ENCODE results near the gene GUCY1A2. TPM values are rescaled to one million over a fixed set of nuclear protein-coding genes. Genes with fewer than 3 reads are reported as not detected.
"Not testable (repeated sequence)": the region's sequence is repeated elsewhere in the genome, so short reads cannot be mapped to it uniquely, and the experiment has no call there.

Gene GUCY1A2
- total and polyA plus RNA-seq, 11 donors: 0.93 to 14.1 (median 10.1) TPM

GRCh38 chr11:106828576-106828975, 189.7 kb downstream of the GUCY1A2 start:
- WGBS, 4 donors: 69 to 78% (median 73%) methylated on average over 3 of the region's 3 CpGs
- intact Hi-C loops (cut with DNase I): no loop called here
- ATAC-seq: no peak
- peaks cover 0 to 10% (median 0%) of the 10 kb centered on the region in 12 donors for H3K9me3 ChIP-seq
- H3K36me3 ChIP-seq: no peaks in the 10 kb centered on the region
- H3K27me3 ChIP-seq: no peaks in the 10 kb centered on the region
- TF ChIP-seq CTCF (IDR thresholded peaks at IDR 0.05) (no peak), POLR2A (IDR thresholded peaks at IDR 0.05) (no peak)
- no peak for DNase-seq
- H3K27ac ChIP-seq: no peak overlapping the region
- no peaks in the 10 kb centered on the region for H3K4me1 ChIP-seq
- H3K4me3 ChIP-seq: no peak overlapping the region

GRCh38 chr11:106827687-106828086, 190.6 kb downstream of the GUCY1A2 start:
- TF ChIP-seq CTCF (IDR thresholded peaks at IDR 0.05): no peak
- TF ChIP-seq POLR2A (IDR thresholded peaks at IDR 0.05): no peak
- ATAC-seq: no peak

DNA sequence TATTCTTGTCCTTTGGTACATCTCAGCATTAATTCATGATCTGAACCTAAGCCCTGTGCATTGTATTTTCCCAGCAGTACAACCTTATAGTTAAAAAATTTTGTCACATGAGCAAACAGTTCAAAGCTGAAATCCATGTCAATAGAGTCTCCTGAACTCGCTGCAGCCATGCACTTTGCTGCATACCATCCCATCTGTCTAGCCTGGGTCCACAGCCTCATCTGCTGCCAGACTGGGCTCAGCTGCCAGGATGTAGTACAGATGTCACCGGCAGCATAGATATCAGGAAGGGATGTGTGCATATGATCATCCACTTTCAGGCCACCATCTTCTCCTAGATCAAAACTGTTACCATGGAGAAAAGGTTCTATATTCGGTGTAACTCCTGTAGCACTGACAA, 191.7 kb downstream of the GUCY1A2 start:
- H3K27me3 ChIP-seq; ATAC-seq; intact Hi-C loops (cut with DNase I); H3K4me3 ChIP-seq; H3K36me3 ChIP-seq; DNase-seq; H3K27ac ChIP-seq; H3K4me1 ChIP-seq; H3K9me3 ChIP-seq: not testable (repeated sequence)
- whole genome bisulfite sequencing, 4 donors: 86 to 90% (median 88%) methylated on average over 3 of the region's 3 CpGs

More at GRCh38 chr11:106827687-106828086, 190.6 kb downstream of the GUCY1A2 start:
- DNase-seq: peak in 2 of 5 donors; percentile 15 to 37
- H3K27me3 ChIP-seq: no peaks in the 10 kb centered on the region
- intact Hi-C loops (cut with DNase I): no loop called here
- H3K27ac ChIP-seq: no peak overlapping the region
- WGBS, 4 donors: 94 to 97% (median 96%) methylated on average over 21 of the region's 21 CpGs
- no peaks in the 10 kb centered on the region for H3K4me1 ChIP-seq
- no peaks in the 10 kb centered on the region for H3K36me3 ChIP-seq
- H3K4me3 ChIP-seq: no peak overlapping the region
- peaks cover 0 to 10% (median 0%) of the 10 kb centered on the region in 12 donors for H3K9me3 ChIP-seq

GRCh38 chr11:106821826-106822225, 196.4 kb downstream of the GUCY1A2 start:
- no peak overlapping the region for H3K4me3 ChIP-seq
- H3K27ac ChIP-seq: no peak overlapping the region
- no peaks in the 10 kb centered on the region for H3K27me3 ChIP-seq
- DNase-seq (no peak), ATAC-seq (no peak)
- WGBS, 4 donors: 74 to 80% (median 77%) methylated on average over 2 of the region's 2 CpGs
- H3K4me1 ChIP-seq: no peaks in the 10 kb centered on the region
- no peaks in the 10 kb centered on the region for H3K36me3 ChIP-seq
- intact Hi-C loops (cut with DNase I): no loop called here
- H3K9me3 ChIP-seq: no peaks in the 10 kb centered on the region
- TF ChIP-seq CTCF (IDR thresholded peaks at IDR 0.05): no peak
- TF ChIP-seq POLR2A (IDR thresholded peaks at IDR 0.05): no peak

- TF ChIP-seq POLR2A (IDR thresholded peaks at IDR 0.05): no peak
- TF ChIP-seq CTCF (IDR thresholded peaks at IDR 0.05): no peak
- Histone ChIP-seq H3K4me3 (no peak overlapping the region), H3K36me3 (no peaks in the 10 kb centered on the region), H3K9me3 (no peaks in the 10 kb centered on the region), H3K27me3 (no peaks in the 10 kb centered on the region), H3K27ac (no peak overlapping the region), H3K4me1 (no peaks in the 10 kb centered on the region)
- 44 to 85% (median 68%) methylated on average over 1 of the region's 1 CpG for WGBS, 4 donors
- intact Hi-C loops (cut with DNase I): no loop called here
- ATAC-seq: no peak
- DNase-seq: no peak
Measured at GRCh38 chr11:106821291-106821690, 197.0 kb downstream of the GUCY1A2 start.
